K562 (cell line): Measurements from ENCODE around the gene ACBD6. TPM values are rescaled to one million over a fixed set of nuclear protein-coding genes. Genes with fewer than 3 reads are reported as not detected.
A peak's percentile ranks its signal among the peaks of the same experiment; 100 is the strongest.

Experiments
- FOS ChIP-seq: IDR thresholded peaks from 3 replicates; pipeline ENCODE4 v1.6.1; 2011; ENCODE audit not compliant: insufficient read length; ENCODE audit errors: extremely low read depth
- HMG20A ChIP-seq: fragments of 450-650 bp; formaldehyde crosslinking; conservative IDR thresholded peaks from 2 replicates; pipeline ENCODE4 v1.4.0; 2020; ENCODE audit warnings: mild to moderate bottlenecking, mixed read lengths
- JUND ChIP-seq, 2 experiments: IDR thresholded peaks; 2 replicates in 1 of 2; 3 replicates in 1 of 2; pipeline ENCODE4 v1.6.1; 2011; ENCODE audit warnings: borderline replicate concordance in 2 of 2, low read depth in 2 of 2, low read length in 2 of 2, improper control_type of control experiment in 1 of 2, missing biosample characterization in 1 of 2, missing genetic modification characterization in 1 of 2, missing genetic modification reagents in 1 of 2
- MTA1 ChIP-seq: fragments of 450-650 bp; IDR thresholded peaks from 2 replicates; pipeline ENCODE4 v1.6.1; 2017; ENCODE audit warnings: borderline replicate concordance
- NR2C1 ChIP-seq, 2 experiments: fragments of 450-650 bp; IDR thresholded peaks; 2 replicates each; pipeline ENCODE4 v1.6.1; 2017; ENCODE audit warnings: mild to moderate bottlenecking in 2 of 2, antibody characterized with exemption in 1 of 2, inconsistent platforms in 1 of 2, missing compliant biosample characterization in 1 of 2, missing genetic modification characterization in 1 of 2
- POU5F1 ChIP-seq: fragments of 150-350 bp; IDR thresholded peaks from 2 replicates; pipeline ENCODE4 v1.6.1; 2014; ENCODE audit warnings: borderline replicate concordance, low read length, low read depth, mild to moderate bottlenecking; ENCODE audit not compliant: partially characterized antibody
- PTTG1 ChIP-seq: fragments of 450-650 bp; IDR thresholded peaks from 2 replicates; pipeline ENCODE4 v1.6.1; 2016; ENCODE audit warnings: low read depth, mild to moderate bottlenecking, missing genetic modification characterization, missing compliant biosample characterization
- SMARCA5 ChIP-seq: fragments of 450-650 bp; IDR thresholded peaks from 2 replicates; pipeline ENCODE4 v1.6.1; 2016
- SMARCE1 ChIP-seq: fragments of 450-650 bp; IDR thresholded peaks from 2 replicates; pipeline ENCODE4 v1.7.1; 2016; ENCODE audit warnings: mild to moderate bottlenecking
- TAL1 ChIP-seq: fragments of 450-650 bp; IDR thresholded peaks from 2 replicates; pipeline ENCODE4 v1.6.1; 2016; ENCODE audit warnings: mild to moderate bottlenecking
- TBL1XR1 ChIP-seq, 2 experiments: IDR thresholded peaks; 2 replicates each; pipeline ENCODE4 v1.6.1; 2012; ENCODE audit warnings: improper control_type of control experiment in 2 of 2, low read length in 2 of 2, mild to moderate bottlenecking in 1 of 2
- TEAD4 ChIP-seq, 2 experiments: sonication (generic) in 1 of 2; formaldehyde crosslinking in 1 of 2; IDR thresholded peaks; 2 replicates each; pipeline versions ENCODE4 v1.6.1 to v1.8.0; 2012 to 2022; ENCODE audit warnings: borderline replicate concordance in 1 of 2, inconsistent platforms in 1 of 2, low read length in 1 of 2, mild to moderate bottlenecking in 1 of 2, missing genetic modification reagents in 1 of 2
- TFAM ChIP-seq: fragments of 250-450 bp; sonication (Bioruptor Pico); conservative IDR thresholded peaks from 2 replicates; pipeline ENCODE4 v1.5.0; 2021; ENCODE audit warnings: mild to moderate bottlenecking, moderate library complexity
- ZBTB17 ChIP-seq: fragments of 450-650 bp; formaldehyde crosslinking; IDR thresholded peaks from 2 replicates; pipeline ENCODE4 v1.4.0; 2020; ENCODE audit warnings: mild to moderate bottlenecking
- polyA plus RNA-seq, 8 experiments: library from polyadenylated mRNA; depleted of rRNA in 4 of 8; stranded (reverse) in 5 of 8; unstranded in 3 of 8; fragments of >200 nt; fragmentation: Nextera tagmentation in 2 of 8; fragmentation: Illumina TruSeq in 1 of 8; extraction: Ambion mirVana in 2 of 8; extraction: Trizol in 1 of 8; gene quantifications; 2 replicates each; pipeline versions ENCODE4 v1.2.1 to v1.2.3, GENCODE V29; 2011 to 2014; ENCODE audit warnings: inconsistent platforms in 1 of 8, missing spikeins in 1 of 8
- total RNA-seq, 7 experiments: library from RNA; depleted of rRNA in 6 of 7; stranded (reverse); fragments of >200 nt in 6 of 7; fragmentation: Illumina TruSeq in 2 of 7; extraction: Trizol in 2 of 7; gene quantifications; 2 replicates each; pipeline versions ENCODE4 v1.2.1 to v1.2.3, GENCODE V29; 2011 to 2021; ENCODE audit warnings: low replicate concordance in 1 of 7
- TF ChIP-seq, protein P1 (sequence below): fragments of 450-650 bp; IDR thresholded peaks from 2 replicates; pipeline ENCODE4 v1.6.1; 2016
- TF ChIP-seq, protein P2 (sequence below): fragments of 250-450 bp; sonication (Bioruptor Pico); IDR thresholded peaks from 2 replicates; pipeline ENCODE4 v1.8.0; 2022; ENCODE audit warnings: moderate library complexity, mild to moderate bottlenecking, inconsistent platforms
- TF ChIP-seq, protein P3 (sequence below): sonication (generic); formaldehyde crosslinking; IDR thresholded peaks from 2 replicates; pipeline ENCODE4 v1.8.0; 2022; ENCODE audit warnings: missing genetic modification reagents, mild to moderate bottlenecking, moderate library complexity, borderline replicate concordance
- TF ChIP-seq, protein P4 (sequence below), 3 experiments: fragments of 200-800 bp in 1 of 3; sonication (Bioruptor generic) in 1 of 3; sonication (generic) in 1 of 3; formaldehyde crosslinking in 1 of 3; IDR thresholded peaks; 2 replicates each; pipeline versions ENCODE4 v1.6.1 to v1.8.0; 2016 to 2022; ENCODE audit warnings: mild to moderate bottlenecking in 2 of 3, missing compliant biosample characterization in 2 of 3, missing genetic modification characterization in 2 of 3, missing genetic modification reagents in 1 of 3
- TF ChIP-seq, protein P5 (sequence below): fragments of 150-350 bp; IDR thresholded peaks from 2 replicates; pipeline ENCODE4 v1.6.1; 2014; ENCODE audit warnings: low read depth, mild to moderate bottlenecking, low read length, borderline replicate concordance

ACBD6 gene
- total and polyA plus RNA-seq, 9 of the 15 experiments (the other 6 are each of a cell fraction or from before 2014, with no cell fraction given): 16.9 to 107 (median 77.7) TPM

DNA sequence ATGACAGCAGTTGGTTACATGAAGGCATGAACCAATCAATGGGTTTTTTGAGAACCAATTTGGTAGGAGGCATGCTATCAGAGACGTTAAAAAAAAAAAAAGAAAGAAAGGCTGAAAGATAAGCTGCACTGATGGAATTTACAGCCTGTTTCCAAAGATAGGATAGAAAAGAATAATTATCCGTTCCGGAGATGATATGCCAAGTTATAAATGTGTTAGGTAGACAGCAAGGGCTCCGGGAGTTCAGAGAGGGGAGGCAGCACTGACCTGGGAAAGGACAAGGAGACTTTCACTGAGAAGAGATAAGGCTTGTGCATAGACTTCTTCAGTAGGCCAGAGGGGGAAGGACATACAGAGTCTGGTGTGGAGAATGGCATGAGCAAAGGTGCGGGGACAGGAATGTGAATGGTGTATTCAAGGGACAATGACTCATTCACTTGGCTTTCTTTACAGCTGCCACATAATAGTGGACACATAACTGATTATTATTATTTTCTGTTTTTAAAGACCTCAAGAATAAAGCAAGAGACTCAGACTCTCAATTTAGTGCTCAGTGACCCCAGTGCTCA lies 24.8 kb upstream of the ACBD6 start (continued):
- TF ChIP-seq, protein P1, sequence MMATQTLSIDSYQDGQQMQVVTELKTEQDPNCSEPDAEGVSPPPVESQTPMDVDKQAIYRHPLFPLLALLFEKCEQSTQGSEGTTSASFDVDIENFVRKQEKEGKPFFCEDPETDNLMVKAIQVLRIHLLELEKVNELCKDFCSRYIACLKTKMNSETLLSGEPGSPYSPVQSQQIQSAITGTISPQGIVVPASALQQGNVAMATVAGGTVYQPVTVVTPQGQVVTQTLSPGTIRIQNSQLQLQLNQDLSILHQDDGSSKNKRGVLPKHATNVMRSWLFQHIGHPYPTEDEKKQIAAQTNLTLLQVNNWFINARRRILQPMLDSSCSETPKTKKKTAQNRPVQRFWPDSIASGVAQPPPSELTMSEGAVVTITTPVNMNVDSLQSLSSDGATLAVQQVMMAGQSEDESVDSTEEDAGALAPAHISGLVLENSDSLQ: peak; percentile 35; the same call in 1 of the 2 replicates
- TF ChIP-seq PTTG1 (tag) (no peak), HMG20A (no peak), TEAD4 (IDR thresholded peaks at IDR 0.05; ENCODE audit: low read length) (peak; percentile 70), TEAD4 (CRISPR knock-in tag; IDR thresholded peaks at IDR 0.05; ENCODE audit: borderline replicate concordance) (no peak), TFAM (CRISPR knock-in tag) (no peak), JUND (IDR thresholded peaks at IDR 0.05; ENCODE audit: borderline replicate concordance, low read depth, low read length) (peak; percentile 92), JUND (tag; IDR thresholded peaks at IDR 0.05; ENCODE audit: borderline replicate concordance, low read depth, low read length) (peak; percentile 91; the same call in 2 of the 3 replicates), FOS (peak; percentile 20), NR2C1 (IDR thresholded peaks at IDR 0.05) (no peak), NR2C1 (tag; IDR thresholded peaks at IDR 0.05) (no peak), SMARCA5 (peak; percentile 66; the same call in 1 of the 2 replicates), ZBTB17 (CRISPR knock-in tag) (no peak), POU5F1 (no peak), MTA1 (peak; percentile 24; the same call in 1 of the 2 replicates), TAL1 (peak; percentile 32), TBL1XR1 (IDR thresholded peaks at IDR 0.05; ENCODE audit: low read length in 2 of 2) (peak in 1 of 2 experiments; percentile 52; a peak in 1 of 4 replicates), SMARCE1 (peak; percentile 88)
- TF ChIP-seq, protein P2, sequence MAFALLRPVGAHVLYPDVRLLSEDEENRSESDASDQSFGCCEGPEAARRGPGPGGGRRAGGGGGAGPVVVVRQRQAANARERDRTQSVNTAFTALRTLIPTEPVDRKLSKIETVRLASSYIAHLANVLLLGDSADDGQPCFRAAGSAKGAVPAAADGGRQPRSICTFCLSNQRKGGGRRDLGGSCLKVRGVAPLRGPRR (CRISPR knock-in tag): no peak
- TF ChIP-seq, protein P3, sequence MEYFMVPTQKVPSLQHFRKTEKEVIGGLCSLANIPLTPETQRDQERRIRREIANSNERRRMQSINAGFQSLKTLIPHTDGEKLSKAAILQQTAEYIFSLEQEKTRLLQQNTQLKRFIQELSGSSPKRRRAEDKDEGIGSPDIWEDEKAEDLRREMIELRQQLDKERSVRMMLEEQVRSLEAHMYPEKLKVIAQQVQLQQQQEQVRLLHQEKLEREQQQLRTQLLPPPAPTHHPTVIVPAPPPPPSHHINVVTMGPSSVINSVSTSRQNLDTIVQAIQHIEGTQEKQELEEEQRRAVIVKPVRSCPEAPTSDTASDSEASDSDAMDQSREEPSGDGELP (CRISPR knock-in tag): no peak
- TF ChIP-seq, protein P4, sequence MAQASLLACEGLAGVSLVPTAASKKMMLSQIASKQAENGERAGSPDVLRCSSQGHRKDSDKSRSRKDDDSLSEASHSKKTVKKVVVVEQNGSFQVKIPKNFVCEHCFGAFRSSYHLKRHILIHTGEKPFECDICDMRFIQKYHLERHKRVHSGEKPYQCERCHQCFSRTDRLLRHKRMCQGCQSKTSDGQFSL (CRISPR knock-in tag; IDR thresholded peaks at IDR 0.05): no peak
- TF ChIP-seq, protein P4 (tag; IDR thresholded peaks at IDR 0.05): no peak
- TF ChIP-seq, protein P5, sequence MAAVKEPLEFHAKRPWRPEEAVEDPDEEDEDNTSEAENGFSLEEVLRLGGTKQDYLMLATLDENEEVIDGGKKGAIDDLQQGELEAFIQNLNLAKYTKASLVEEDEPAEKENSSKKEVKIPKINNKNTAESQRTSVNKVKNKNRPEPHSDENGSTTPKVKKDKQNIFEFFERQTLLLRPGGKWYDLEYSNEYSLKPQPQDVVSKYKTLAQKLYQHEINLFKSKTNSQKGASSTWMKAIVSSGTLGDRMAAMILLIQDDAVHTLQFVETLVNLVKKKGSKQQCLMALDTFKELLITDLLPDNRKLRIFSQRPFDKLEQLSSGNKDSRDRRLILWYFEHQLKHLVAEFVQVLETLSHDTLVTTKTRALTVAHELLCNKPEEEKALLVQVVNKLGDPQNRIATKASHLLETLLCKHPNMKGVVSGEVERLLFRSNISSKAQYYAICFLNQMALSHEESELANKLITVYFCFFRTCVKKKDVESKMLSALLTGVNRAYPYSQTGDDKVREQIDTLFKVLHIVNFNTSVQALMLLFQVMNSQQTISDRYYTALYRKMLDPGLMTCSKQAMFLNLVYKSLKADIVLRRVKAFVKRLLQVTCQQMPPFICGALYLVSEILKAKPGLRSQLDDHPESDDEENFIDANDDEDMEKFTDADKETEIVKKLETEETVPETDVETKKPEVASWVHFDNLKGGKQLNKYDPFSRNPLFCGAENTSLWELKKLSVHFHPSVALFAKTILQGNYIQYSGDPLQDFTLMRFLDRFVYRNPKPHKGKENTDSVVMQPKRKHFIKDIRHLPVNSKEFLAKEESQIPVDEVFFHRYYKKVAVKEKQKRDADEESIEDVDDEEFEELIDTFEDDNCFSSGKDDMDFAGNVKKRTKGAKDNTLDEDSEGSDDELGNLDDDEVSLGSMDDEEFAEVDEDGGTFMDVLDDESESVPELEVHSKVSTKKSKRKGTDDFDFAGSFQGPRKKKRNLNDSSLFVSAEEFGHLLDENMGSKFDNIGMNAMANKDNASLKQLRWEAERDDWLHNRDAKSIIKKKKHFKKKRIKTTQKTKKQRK: no peak
